Bladder microvascular endothelial cell (primary cell): ENCODE data around the gene MAD1L1. TPM values are rescaled to one million over a fixed set of nuclear protein-coding genes. Genes with fewer than 3 reads are reported as not detected.

Experiments used
- total RNA-seq: library from RNA; depleted of rRNA; stranded (reverse); fragments of >200 nt; gene quantifications from 2 replicates; pipeline ENCODE4 v1.2.3, GENCODE V29; 2014

Gene MAD1L1
- total RNA-seq = 50.2 and 75.5 TPM in 2 replicates

DNA sequence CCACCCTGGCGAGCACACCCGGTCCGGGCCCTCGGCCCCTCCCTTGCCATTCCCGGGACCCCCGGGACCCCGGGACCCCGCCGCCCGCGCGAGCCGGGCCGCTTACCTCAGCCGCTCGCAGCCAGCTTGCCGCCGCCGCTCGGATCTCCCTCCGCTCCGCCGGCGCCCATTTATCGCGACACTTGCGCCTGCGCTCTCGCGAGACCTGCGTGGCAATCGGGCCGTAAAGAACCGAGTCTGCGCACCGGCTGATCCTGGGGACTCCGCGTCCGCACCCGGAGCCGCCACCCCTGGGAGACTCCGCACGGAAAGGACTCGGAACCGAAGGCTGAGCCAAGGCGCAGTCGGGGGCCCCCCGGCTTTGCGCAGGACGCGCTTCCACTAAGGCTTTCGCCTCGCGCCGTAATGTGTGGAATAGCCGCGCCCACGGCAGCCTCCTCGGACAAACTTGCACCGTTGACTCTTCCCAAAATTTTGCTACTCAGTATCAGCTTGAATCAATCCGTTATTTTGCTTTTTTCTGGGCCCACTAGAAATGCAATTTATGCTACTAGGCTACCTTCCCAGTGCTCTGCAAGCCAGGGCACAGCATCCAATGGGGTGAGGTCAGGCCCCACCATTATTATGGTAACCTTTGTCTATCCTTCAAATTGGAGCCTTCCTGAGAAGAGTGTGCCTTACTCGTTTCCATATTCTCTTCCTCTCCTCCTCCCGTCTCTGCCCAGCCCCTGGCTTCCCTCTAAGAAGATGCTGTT lies at the start of gene MAD1L1:
Gene MAD1L1 (minus strand): TSS at position 180 of the 755 bp plus-strand sequence. CDS start 2,812 bp downstream, outside the sequence.

DNA sequence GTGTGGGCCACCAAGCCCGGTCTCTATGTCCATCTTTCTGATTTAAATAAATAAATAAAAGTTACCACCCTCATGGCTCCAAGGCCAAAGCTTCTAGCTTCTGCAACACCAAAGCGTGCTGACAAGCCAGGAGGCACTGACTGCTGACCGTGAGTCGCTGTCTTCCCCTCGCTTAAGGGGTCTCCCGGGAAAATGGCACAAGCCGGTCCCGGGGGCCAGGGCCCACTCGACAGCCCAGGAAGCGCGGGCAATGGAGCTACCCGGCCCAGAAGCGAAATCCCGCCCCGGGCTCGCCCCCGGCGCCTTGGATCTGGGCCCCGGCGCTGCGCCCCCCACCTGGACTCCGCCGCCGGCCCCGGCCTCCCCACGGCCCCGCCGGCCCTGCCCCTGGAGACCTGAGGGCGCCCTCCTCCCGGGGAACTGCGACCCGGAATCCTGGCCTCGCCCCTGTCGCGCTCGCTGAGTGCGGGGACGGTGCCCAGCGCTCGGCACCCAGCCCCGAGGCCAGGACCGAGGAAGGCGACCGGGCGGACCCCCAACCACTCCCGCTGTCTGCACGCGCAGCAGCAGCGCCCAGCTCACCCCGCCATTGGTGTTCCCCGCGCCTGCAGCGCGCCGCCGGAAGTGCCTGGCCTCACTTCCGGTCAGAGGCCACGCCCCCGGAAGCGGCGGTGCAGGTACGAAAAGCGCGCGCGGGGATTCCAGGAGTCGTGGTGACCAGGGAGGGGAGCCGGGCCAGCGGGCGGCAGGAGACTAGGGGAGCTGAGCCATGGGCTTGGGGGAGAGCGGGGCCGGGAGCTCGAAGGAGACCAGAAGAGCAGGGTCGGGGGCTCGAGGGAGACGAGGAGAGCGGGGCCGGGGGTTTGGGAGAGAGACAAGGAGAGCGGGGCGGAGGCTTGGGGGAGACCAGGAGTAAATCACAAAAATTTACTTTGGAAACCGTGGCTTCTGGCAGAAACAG lies 9.1 kb upstream of the MAD1L1 start, which contains the start of the genes MRM2 and NUDT1:
Gene MRM2 (minus strand): TSS at position 626 of the 961 bp plus-strand sequence. CDS start 36 bp downstream, at position 590.
Gene NUDT1 (plus strand): TSS at position 647 of the 961 bp plus-strand sequence. CDS start 2,349 bp downstream, outside the sequence.

Other genes with a start within 250 kb of the MAD1L1 start
- 11.7 and 13.5 TPM in 2 replicates for gene MRM2, start 9.3 kb upstream of the MAD1L1 start, total RNA-seq
- 6.7 and 19.3 TPM in 2 replicates for gene NUDT1, start 9.3 kb upstream of the MAD1L1 start, total RNA-seq
- gene SNX8, start 81.5 kb upstream of the MAD1L1 start, total RNA-seq = 6.5 and 15.1 TPM in 2 replicates
- 169 and 224 TPM in 2 replicates for gene EIF3B, start 121.9 kb upstream of the MAD1L1 start, total RNA-seq
- gene CHST12, start 170.7 kb upstream of the MAD1L1 start, total RNA-seq = 3.7 and 12.8 TPM in 2 replicates
- gene GRIFIN, start 243.5 kb upstream of the MAD1L1 start, total RNA-seq = not detected in 2 replicates